Transverse colon (tissue), 4 donors: ENCODE results near the gene SPACA6. TPM values are rescaled to one million over a fixed set of nuclear protein-coding genes. Genes with fewer than 3 reads are reported as not detected.
A peak's percentile ranks its signal among the peaks of the same experiment; 100 is the strongest.

ENCODE experiments used
- DNase-seq: peaks from one replicate; pipeline ENCODE4 v3.0.0-alpha.2; 2019
- H3K27ac ChIP-seq, 4 donors: fragments of 200-600 bp; sonication (generic); 2 replicates each; pipeline ENCODE4 v1.5.1; 2016 to 2018; ENCODE audit warnings: inconsistent platforms in 4 of 4
- H3K27me3 ChIP-seq: fragments of 200-600 bp; sonication (generic); 2 replicates; pipeline ENCODE4 v1.5.1; 2017; ENCODE audit warnings: inconsistent platforms
- H3K36me3 ChIP-seq, 4 donors: fragments of 200-600 bp; sonication (generic); 2 replicates each; pipeline ENCODE4 v1.5.1; 2017 to 2019; ENCODE audit warnings: inconsistent platforms in 4 of 4
- H3K4me1 ChIP-seq, 4 donors: fragments of 200-600 bp; sonication (generic); 2 replicates each; pipeline ENCODE4 v1.5.1; 2017 to 2020; ENCODE audit warnings: inconsistent platforms in 4 of 4
- H3K4me3 ChIP-seq, 4 donors: fragments of 200-600 bp; sonication (generic); 1 replicate in 1 of 4; 2 replicates in 3 of 4; pipeline versions ENCODE4 v1.5.1 to v1.6.1; 2017 to 2019; ENCODE audit warnings: inconsistent platforms in 4 of 4
- H3K9me3 ChIP-seq, 2 donors: fragments of 200-600 bp; sonication (generic); 2 replicates each; pipeline ENCODE4 v1.5.1; 2017 to 2019; ENCODE audit warnings: inconsistent platforms in 2 of 2
- CTCF ChIP-seq, 5 experiments: fragments of 200-600 bp in 3 of 5; fragments of 450-650 bp in 2 of 5; sonication (generic) in 3 of 5; IDR thresholded peaks; 1 replicate in 2 of 5; 2 replicates in 3 of 5; pipeline ENCODE4 v1.5.1; 2016 to 2017; ENCODE audit warnings: antibody characterized with exemption in 5 of 5, inconsistent platforms in 3 of 5, mild to moderate bottlenecking in 2 of 5, moderate library complexity in 1 of 5
- EP300 ChIP-seq: sonication (generic); formaldehyde crosslinking; IDR thresholded peaks from one replicate; pipeline ENCODE4 v1.6.1; 2017; ENCODE audit warnings: antibody characterized with exemption, low read depth
- POLR2A ChIP-seq: fragments of 450-650 bp; IDR thresholded peaks from one replicate; pipeline ENCODE4 v1.6.1; 2016; ENCODE audit warnings: antibody characterized with exemption, mild to moderate bottlenecking, moderate library complexity
- POLR2AphosphoS5 ChIP-seq, 3 donors: sonication (generic); formaldehyde crosslinking; IDR thresholded peaks; one replicate each; pipeline ENCODE4 v1.6.1; 2016; ENCODE audit warnings: antibody characterized with exemption in 3 of 3
- WGBS, 2 donors: methylation state at CpG; one replicate each; pipeline ENCODE4 v1.1.5; 2018; ENCODE audit warnings: low coverage in 1 of 2; 5-methylcytosine and 5-hydroxymethylcytosine counted together
- in situ Hi-C, 4 donors: fragments of 200-750 bp; cut with MboI; loops; one replicate each; pipeline versions ENCODE4 v1.15.0 to v1.15.1; 2017; ENCODE audit warnings: low sequenced_read_pairs in 3 of 4, low pct_ligation_motif_present in 1 of 4, low pct_unique_long_range_greater_than_20kb in 1 of 4
- intact Hi-C: fragments of 100-400 bp; cut with DNase I; formaldehyde crosslinking; loops from one replicate; pipeline ENCODE4 v1.15.1; 2023; ENCODE audit warnings: low total_unique reads
- total RNA-seq, 4 donors: library from RNA; depleted of rRNA; stranded (reverse); fragments of >200 nt; gene quantifications; one replicate each; pipeline ENCODE4 v1.1.0, GENCODE V29; 2016

SPACA6 gene
- total RNA-seq, 4 donors from 2014 or later = 2.3 to 25.1 (median 12.4) TPM

DNA sequence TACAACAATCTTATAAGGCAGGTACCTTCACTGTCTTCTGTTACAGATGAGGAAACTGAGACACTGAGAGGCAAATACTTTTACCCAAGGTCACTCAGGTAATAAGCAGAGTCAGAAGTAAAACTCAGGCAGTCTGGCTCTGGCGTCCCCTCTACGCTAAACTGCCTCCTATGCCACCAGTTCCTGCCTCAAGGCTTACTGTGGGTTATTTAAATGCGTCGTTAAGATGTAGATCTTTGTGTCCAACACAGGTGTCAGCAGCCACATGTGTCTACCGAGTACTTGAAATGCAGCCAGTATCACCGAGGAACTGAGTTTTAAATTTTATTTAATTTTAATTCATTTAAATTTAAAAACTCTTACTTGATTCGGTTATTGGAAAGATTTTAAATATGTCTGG is 28.8 kb downstream of the SPACA6 start:
- WGBS, 2 donors = 54 to 66% methylated on average over 7 of the region's 7 CpGs
- no peak overlapping the region for H3K27ac ChIP-seq
- H3K36me3 ChIP-seq = no peaks in the 10 kb centered on the region
- peaks cover 70% of the 10 kb centered on the region for H3K27me3 ChIP-seq
- TF ChIP-seq EP300 (no peak), POLR2AphosphoS5 (IDR thresholded peaks at IDR 0.05) (no peak)
- intact Hi-C loops (loop anchor here (10.0 kb wide), 1 partner anchor 57 kb away; no protein-coding TSS in a partner anchor), in situ Hi-C loops (no loop called here)
- H3K4me3 ChIP-seq = no peak overlapping the region
- H3K4me1 ChIP-seq = peaks cover 0 to 7% (median 3%) of the 10 kb centered on the region in 4 donors
- DNase-seq = no peak
- H3K9me3 ChIP-seq = no peaks in the 10 kb centered on the region

GRCh38 chr19:51722492-51722891 is 29.4 kb downstream of the SPACA6 start:
- Histone ChIP-seq H3K27ac (no peak overlapping the region), H3K27me3 (peaks cover 72% of the 10 kb centered on the region), H3K4me3 (no peak overlapping the region), H3K36me3 (no peaks in the 10 kb centered on the region), H3K4me1 (peaks cover 0 to 7% (median 3%) of the 10 kb centered on the region in 4 donors), H3K9me3 (no peaks in the 10 kb centered on the region)
- 55 to 68% methylated on average over 2 of the region's 2 CpGs for WGBS, 2 donors
- intact Hi-C loops = loop anchor here (10.0 kb wide), 1 partner anchor 58 kb away; no protein-coding TSS in a partner anchor
- no peak for DNase-seq
- in situ Hi-C loops = no loop called here
- no peak for TF ChIP-seq EP300
- no peak for TF ChIP-seq POLR2A
- TF ChIP-seq POLR2AphosphoS5 (IDR thresholded peaks at IDR 0.05) = no peak
- no peak for TF ChIP-seq CTCF (IDR thresholded peaks at IDR 0.05)

GRCh38 chr19:51724543-51724942 is 31.4 kb downstream of the SPACA6 start:
- DNase-seq = no peak

DNA sequence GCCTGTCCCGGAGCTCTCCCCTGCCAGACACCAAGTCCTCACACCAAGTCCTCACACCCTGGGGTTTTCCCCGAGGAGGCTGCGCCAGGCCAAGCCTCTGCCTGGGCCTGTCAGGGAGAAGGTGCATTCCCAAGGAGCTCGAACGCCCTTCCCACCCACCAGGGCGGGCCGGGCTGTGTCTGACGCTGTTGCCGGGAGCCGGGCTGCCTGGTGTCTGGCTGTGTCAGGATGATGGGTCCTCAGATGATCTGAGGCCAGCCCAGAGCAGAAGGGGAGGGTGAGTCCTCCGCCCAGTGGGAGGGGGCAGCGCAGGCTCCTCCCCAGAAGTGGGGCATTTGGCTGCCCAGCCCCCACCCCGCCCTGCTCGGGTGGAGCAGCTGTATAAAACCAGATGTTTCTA is 32.9 kb downstream of the SPACA6 start:
- H3K4me1 ChIP-seq = no peaks in the 10 kb centered on the region
- 25% methylated on average over 10 of the region's 14 CpGs; no CpG with 5 or more reads in 1 of the 2 donors for WGBS, 2 donors
- in situ Hi-C loops = no loop called here
- no peaks in the 10 kb centered on the region for H3K36me3 ChIP-seq
- no peak for TF ChIP-seq POLR2A
- no peak for TF ChIP-seq EP300
- TF ChIP-seq POLR2AphosphoS5 (IDR thresholded peaks at IDR 0.05) = no peak
- TF ChIP-seq CTCF (IDR thresholded peaks at IDR 0.05) = no peak
- no peak overlapping the region for H3K4me3 ChIP-seq
- DNase-seq = peak; percentile 17
- H3K9me3 ChIP-seq = no peaks in the 10 kb centered on the region
- H3K27ac ChIP-seq = no peak overlapping the region
- H3K27me3 ChIP-seq = peaks cover 44% of the 10 kb centered on the region
- intact Hi-C loops = loop anchor here (10.0 kb wide), 1 partner anchor 61 kb away; no protein-coding TSS in a partner anchor

More at GRCh38 chr19:51724543-51724942, 31.4 kb downstream of the SPACA6 start:
- intact Hi-C loops (loop anchor here (10.0 kb wide), 1 partner anchor 60 kb away; no protein-coding TSS in a partner anchor), in situ Hi-C loops (no loop called here)
- 34% methylated on average over 13 of the region's 15 CpGs; no CpG with 5 or more reads in 1 of the 2 donors for WGBS, 2 donors
- TF ChIP-seq POLR2AphosphoS5 (IDR thresholded peaks at IDR 0.05) (no peak), EP300 (no peak), POLR2A (no peak), CTCF (IDR thresholded peaks at IDR 0.05) (no peak)
- Histone ChIP-seq H3K27ac (no peak overlapping the region), H3K4me3 (no peak overlapping the region), H3K9me3 (no peaks in the 10 kb centered on the region), H3K36me3 (no peaks in the 10 kb centered on the region), H3K27me3 (peaks cover 59% of the 10 kb centered on the region), H3K4me1 (peaks cover 0 to 2% (median 1%) of the 10 kb centered on the region in 4 donors)
